GM18520 (cell line): ENCODE results near the gene C10orf62.

Source experiments
- ATAC-seq: cut with Tn5 transposase; IDR thresholded peaks from one replicate; pipeline ENCODE4 v1.9.1; 2021; ENCODE audit not compliant: unreplicated experiment

C10orf62 gene

DNA sequence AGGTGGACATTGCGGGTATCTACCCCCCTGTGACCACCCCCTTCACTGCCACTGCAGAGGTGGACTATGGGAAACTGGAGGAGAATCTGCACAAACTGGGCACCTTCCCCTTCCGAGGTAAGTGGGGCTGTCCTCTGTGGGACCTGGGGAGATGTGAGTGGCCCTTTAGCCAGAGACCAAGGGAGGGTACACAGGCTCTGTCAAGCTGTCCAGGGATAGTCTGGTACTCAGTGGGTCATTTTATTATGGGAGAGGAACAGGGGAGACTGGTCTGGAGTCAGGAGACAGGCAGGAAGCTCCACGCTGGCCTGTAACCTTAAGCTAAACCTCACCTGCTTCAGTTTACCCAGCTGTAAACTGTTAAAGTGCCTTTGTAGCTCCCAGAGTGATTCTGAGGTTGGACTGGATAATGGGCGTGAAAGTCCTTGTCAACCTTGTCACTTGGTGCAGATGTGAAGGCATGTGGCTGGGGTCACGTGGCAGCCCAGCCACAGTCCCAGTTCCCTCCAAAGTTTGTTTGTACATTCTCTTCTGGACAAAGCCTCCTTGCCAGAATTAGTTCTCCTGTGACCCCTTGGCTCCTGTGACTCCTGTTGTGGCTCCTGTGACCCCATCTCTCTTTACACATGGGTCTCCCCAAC is 4.6 kb upstream of the C10orf62 start:
- ATAC-seq = no peak

DNA sequence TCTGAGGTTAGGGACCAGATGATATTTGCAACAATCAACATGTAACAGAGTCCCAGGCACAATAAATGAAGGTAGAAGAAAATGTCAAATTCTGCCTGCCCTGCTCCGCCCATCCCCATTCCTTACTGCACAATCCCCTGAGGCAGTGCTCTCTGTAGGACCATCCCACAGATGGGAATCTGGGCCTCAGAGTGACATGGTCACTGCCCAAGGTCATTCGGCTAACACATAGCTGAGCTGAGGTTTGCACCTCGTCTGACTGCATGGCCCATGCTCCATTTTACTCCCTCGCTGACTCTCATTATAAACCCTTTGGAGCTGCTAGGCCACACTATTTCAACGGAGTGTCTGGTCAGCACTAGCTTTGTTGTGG is 4.1 kb upstream of the C10orf62 start:
- ATAC-seq = no peak

DNA sequence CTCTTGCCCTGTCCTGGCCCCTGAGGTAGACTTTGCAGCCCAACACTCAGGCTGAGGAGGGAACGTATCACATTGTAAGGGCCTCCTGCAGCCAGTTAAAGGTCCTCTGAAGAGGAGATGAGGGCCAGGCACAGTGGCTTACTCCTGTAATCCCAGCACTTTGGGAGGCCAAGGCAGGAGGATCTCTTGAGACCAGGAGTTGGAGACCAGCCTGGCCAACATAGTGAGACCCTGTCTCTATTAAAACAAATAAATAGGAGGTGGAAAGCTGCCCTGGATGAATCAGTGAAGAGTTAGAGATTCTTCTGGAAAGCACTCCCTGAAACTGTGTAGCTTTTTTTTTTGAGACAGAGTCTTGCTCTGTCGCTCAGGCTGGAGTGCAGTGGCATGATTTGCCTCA is 2.3 kb upstream of the C10orf62 start:
- no peak for ATAC-seq

DNA sequence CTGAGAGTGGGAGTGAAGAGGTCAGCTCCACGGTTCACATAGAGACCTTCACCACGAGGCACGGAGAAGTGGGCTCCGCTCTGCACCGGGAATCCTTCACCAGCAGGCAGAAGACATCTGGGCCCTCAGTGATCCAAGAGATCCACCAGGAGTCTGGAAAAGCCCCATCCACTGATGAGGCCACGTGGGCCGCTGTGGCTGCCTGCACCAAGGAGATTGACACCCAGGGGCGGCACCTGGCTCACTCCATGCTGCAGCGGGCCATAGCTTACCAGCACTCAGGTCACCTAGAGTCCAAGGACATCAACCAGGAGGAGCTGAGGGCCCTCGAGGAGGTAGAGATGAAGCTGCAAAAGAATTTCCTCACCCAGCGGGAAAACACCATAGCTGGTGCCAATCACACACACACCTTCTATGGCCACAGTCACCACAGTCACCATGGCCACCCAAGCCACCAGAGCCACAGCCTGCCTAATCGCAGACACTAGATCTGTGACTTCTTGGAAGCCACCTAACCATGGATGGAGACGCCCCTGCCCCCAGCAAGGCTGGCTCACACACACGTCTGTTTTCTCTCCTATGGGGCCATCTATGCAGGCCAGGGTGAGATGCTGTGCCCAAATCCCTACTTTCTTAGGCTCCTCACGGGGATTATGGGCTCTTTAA is 694 bp downstream of the C10orf62 start:
- no peak for ATAC-seq

DNA sequence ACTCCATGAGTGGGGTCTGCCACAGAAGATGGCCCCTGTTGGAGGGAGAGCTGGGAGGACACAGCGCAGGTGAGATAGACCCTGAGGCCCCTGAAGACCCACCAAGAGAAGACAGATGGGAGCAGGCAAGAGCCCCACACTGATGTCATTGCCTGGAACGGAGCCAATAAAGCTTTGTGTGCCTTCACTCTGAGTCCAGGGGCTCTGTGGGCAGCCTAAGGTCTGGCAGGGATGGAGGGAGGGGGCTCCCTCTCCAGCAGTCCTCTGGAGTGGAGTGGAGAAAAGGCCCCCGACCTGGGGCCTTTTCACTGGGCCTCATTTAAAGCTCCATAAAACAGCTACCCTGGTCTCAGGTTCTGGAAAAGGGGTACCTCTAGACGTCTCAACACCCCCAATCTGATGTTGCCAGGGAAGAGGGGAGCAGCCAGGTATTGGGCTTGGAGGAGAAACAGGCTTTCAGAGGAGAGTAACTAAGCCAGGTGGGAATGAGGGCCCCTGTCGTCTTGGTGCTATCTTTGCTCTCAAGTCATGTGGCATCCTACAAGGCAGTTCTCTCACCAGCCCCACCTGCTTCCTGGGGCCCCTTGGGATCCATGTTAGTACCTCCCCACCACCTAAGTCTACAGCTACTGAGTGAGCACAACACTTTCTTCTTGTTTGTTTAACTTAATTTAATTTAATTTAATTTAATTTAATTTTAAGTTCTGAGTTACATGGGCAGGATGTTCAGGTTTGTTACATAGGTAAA is 1.4 kb downstream of the C10orf62 start:
- no peak for ATAC-seq

DNA sequence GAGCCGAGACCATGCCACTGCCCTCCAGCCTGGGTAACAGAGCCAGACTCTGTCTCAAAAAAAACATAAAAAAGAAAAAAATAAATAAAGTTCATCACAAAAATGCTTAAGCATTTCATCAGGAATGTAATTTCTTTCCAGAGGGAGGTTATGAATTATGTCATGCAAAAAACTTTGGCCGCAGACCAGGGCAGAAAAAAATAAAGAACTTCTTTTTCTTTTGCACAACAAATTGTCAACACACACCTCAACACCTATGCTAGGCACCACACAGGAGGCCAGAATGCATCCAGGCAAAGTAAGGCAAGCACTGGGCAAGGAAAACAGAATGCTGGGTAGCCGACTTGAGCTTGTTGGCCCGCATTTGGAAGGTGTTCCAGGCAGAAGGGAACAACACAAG is 3.9 kb downstream of the C10orf62 start:
- no peak for ATAC-seq

DNA sequence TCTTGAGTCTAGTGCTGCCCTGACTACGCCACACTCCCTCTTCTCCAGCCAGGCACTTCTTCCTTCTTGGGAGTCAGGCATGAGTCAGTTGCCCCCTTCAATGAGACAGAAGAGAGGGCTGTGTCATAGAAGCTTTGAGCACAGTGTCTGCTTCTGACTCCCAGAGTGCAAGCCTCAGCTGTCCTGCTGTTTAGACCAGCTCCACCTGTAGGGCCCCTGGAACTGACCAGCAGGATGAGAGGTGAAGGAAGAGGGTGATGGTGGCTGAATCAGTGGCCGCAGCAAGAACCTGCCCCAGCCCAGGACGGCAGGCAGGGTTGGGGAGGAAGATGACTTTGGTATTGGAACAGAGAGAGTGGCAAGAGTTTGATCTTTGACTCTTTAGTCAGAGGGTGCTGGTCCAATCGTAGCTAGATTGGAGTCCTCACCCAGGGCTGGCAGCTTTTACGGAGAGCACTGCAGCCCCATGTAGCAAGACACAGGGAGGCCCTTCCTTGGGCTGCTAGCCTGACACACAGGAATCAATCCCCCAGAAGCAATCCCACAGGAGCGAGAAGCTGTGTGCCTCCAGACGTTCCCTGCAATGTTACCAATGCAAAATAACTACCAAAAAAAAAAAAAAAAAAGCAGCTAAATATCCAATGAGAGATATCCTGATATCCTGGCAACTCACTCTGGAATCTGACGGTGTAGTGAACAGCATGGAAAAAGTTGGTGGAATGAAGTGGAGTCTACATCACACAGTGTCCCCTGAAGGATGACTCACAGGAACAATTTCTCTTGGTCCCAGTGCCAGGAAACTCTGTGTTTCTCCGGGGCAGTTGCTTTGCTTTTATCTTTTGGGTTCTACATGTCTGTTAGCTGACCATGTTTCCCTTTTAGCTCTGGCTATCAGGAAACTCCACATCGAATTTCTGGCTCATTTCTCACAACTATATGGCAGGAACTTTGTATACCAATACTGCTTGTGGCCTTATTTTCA is 6.9 kb downstream of the C10orf62 start:
- no peak for ATAC-seq

DNA sequence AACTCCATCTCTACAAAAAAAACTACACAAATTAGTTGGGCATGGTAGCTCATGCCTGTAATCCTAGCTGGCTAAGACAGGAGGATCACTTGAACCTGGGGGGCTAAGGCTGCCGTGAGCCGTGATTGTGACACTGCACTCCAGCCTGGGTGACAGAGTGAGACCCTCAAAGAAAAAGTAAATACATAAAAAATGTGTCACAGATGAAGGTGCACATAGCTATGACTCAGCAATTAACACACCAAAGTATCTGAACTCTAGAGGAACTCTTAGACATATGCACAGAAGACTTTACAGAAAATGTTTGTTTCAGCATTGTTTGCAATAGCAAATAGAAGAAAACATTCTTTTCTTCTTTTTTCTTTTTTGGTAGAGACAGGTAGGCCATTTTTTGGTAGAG is 8.3 kb downstream of the C10orf62 start:
- ATAC-seq = no peak

DNA sequence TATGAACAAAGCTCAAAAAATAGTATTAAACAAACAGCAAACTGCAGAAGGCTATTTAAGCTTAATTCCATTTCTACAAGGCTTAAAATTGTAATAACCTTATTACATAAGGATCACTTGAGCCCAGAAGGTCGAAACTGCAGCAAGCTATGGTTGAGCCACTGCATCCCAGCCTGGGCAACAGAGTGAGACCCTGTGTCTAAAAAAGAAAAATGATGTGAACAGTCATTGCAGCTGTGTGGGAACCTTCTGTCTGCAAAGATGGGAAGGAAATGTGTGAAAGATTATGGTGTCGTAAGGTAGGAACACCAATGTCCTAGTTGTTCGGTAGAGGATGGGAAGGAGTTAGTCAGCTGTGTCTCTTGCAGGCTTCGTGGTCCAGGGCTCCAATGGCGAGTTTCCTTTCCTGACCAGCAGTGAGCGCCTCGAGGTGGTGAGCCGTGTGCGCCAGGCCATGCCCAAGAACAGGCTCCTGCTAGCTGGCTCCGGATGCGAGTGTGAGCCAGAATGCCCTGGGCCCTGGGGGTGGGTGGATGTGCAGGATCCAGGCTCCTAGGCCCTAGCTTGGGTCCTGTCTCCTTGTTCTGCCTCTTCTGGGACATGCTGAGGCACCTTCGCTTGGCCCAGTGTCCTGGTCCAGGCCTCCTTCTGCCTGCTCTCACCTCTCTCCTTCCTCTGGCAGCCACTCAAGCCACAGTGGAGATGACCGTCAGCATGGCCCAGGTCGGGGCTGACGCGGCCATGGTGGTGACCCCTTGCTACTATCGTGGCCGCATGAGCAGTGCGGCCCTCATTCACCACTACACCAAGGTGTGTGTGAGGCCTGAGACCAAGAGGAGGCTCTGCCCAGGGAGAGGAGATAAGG is 9.1 kb downstream of the C10orf62 start:
- ATAC-seq = no peak

DNA sequence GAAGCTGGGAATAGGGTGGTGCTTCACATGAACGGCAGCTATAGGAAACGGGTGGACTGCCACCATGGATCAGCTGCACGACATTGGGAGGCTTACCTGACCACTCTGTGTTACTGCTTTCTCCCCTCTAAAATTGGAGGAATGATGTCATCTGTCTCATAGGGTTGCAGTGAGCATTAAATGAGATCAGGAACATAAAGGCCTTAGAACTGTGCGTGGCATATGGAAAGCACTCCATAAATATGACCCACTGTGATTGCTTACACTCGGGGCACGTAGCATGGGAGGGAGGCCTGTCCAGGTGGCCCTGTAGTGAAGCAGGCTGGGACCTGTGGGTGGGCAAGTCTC is 9.7 kb downstream of the C10orf62 start:
- ATAC-seq = no peak

DNA sequence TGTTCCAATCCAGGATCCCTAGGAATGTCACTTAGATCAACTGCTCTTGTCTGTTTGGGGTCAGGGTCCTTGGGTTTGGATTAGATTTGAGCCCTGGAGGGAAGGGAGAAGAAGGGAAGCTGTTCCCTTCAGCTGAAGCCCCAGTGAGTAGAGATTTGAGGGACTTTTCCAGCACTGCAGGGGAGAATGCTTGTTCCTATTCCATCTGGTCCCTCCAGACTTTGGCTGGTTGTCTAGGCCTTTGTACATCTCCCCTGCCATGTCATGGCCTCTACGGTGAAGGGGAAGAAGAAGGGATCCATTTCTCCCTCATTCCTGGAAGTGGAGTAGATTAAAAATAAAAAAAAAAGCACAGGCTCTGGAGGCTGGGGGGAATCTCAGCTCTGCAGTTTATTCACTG is 11.1 kb downstream of the C10orf62 start:
- no peak for ATAC-seq

DNA sequence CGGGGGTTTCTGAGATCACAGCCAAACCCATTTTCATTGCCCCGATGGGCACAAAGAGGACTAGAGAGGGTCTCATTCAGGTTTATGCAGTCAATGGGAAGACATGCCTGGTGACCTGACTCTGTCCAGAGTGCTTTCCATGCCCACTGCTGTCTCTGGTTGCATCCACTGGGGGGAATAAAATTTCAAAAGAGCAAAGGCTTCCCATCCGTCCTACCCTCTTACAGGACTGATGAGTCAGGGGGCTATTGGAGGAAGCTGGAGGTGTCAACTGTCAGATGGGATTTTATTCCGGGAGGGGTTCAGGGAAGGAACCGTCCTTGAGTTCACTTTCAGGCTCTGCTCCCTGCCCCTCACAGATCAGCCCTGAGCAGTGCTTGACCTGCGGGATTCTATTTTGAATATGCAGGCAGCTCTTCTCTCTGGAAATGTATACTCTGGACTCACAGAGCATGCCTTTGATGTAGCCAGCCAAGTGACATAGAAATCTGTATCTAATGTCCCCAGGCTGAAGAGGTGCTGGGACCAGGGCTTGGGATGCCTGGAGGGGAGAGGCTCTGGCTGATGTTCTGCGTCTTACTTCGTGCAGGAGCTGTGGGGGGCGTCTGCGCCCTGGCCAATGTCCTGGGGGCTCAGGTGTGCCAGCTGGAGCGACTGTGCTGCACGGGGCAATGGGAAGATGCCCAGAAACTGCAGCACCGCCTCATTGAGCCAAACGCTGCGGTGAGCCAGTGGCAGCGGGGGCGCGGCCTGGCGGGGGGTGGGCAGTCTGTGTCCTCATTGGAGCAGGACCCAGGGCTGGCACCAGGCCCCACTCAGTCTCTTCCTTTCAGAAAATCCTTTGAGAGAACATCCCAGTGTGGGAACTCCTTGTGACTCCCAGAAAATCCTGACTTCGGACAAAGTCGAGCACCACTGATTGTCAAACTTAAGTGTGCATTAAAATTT is 12.0 kb downstream of the C10orf62 start:
- ATAC-seq = no peak

DNA sequence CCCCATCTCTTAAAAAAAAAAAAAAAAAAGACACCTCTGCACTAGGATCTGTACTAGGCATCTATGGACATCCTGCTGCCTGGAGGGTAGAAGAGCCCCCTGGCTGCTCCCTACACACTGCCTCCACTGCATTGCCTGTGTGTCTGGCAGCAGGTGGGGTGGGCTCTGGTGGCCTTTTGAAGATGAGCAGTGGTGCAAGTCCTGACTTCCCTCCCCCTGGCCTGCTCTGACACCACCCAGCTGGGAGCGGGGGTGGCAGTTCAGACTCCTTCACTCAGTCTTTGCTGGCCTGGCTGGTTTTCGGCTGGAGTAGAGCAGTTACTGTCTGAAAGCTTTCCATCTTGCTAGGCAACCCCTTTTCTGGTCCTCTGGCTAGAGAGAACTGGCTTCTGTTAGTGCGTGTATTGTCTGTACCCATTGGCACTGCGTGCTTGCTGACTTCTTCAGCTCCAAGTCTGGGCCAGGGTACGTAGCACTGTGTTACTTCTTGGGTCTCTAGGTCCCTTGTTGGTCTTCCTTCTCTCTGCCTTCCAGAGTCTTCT is 17.6 kb downstream of the C10orf62 start:
- no peak for ATAC-seq

DNA sequence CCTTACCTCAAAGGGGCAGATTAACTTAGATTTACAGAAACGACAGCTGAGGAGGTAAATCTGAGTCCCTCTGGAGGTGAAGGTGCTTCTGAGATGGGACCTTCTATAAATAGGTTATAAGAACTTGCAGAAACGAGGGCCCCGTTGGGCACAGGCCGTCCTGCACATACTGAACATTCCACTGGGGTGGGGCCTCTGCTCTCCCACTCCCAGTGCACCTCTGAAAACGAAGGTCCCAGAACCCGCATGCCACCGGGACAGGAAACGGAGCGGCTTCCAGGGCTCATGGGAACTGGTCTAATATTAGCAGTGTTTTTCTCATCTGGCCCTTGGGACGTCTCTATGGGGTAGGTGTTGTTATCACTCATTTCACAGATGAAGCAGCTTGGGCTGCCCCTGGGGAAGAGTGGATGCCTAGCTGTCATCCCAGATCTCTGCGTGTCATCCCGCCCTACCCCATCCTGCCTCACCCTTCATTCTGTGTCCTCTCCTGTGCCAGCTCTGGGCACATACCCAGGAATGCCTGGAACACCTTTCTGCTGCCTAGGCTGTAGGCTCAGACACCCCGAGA is 19.6 kb downstream of the C10orf62 start:
- no peak for ATAC-seq

DNA sequence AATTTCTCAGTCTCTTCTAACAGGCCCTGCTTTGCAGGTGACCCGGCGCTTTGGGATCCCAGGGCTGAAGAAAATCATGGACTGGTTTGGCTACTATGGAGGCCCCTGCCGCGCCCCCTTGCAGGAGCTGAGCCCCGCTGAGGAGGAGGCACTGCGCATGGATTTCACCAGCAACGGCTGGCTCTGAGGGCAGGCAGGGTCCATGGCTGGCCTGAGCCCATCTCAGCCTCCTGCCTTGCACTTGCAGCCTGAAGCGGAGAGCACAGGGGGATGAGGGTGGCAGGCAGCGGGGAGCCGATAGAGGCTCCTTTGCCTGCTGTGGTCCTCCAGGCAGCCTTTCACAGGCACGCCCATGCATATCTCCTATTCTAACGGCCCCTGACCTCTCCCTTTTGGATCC is 22.0 kb downstream of the C10orf62 start:
- no peak for ATAC-seq

DNA sequence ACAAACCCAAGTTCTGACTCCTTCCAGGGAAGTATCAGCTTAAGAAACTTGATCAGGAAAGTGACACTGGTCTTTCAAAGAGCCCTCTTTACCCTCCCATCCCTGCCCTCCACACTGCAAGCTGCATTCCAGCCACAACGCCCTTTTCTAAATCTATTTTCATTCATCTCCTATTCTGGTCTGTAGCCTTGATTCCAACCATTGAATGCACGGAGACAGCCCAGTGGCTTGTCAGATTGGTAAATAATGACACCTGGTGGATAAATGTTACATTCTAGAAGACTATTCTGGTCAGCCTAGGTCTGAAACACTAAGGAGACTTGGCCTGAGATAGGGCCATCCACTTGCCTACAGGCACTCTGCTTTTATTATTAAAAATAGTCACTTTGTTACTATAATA is 22.9 kb downstream of the C10orf62 start:
- ATAC-seq = no peak

DNA sequence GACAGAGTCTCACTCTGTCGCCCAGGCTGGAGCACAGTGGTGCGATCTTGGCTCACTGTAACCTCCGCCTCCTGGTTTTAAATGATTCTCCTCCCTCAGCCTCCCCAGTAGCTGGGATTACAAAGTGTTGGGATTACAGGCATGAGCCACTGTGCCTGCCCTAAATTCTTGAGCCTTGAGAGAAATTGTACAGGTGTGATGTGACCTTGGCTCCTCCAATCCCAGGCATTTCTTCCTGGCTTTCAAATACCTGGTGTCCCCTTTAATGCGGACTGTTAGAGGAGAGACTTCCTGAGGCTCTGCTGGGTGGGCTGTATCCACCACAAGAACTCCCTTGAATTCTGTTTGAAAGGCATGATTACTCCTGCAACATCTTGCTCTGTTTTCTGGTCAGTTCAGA is 28.8 kb downstream of the C10orf62 start:
- ATAC-seq = no peak

DNA sequence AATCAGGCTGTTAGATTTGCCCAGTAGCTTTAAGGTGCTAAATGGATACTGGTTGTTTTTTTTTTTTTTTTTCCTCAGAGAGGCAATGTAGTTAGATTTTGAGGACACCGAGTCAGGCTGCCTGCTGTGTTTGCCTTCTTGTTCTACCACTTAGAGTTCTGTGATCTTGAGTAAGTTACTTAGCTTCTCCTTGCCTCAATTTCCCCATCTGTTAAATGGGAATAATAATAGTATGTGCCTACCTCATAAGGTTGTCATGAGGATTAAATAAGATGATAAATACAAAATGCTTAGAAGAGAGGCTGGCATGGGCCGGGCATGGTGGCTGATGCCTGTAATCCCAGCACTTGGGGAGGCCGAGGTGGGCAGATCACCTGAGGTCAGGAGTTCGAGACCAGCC is 29.2 kb downstream of the C10orf62 start:
- no peak for ATAC-seq

DNA sequence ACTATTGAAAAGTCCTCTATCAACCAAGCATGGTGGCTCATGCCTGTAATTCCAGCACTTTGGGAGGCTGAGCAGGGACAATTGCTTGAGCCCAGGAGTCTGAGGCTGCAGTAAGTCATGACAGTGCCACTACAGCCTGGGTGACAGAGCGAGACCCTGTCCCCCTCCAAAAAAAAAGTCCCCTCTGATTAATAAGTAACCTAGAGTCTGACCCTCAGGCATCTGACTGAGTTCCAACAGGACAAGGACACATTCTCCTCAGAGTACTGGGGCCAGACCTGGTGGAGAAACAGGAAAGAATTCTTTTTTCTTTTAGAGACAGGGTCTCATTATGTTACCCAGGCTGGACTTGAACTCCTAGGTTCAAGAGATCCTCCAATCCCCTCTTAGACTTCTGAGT is 33.8 kb downstream of the C10orf62 start:
- ATAC-seq = no peak
